C4-2B (cell line): Measurements from ENCODE around the gene TNFRSF21.

Experiments
- H3K27ac ChIP-seq: fragments of 450-650 bp; 2 replicates; pipeline ENCODE4 v1.5.1; 2017
- CTCF ChIP-seq: fragments of 450-650 bp; conservative IDR thresholded peaks from 2 replicates; pipeline ENCODE4 v1.5.1; 2017; ENCODE audit warnings: mild to moderate bottlenecking
- ZFX ChIP-seq: fragments of 450-650 bp; IDR thresholded peaks from 2 replicates; pipeline ENCODE4 v1.6.1; 2017

TNFRSF21 gene

DNA sequence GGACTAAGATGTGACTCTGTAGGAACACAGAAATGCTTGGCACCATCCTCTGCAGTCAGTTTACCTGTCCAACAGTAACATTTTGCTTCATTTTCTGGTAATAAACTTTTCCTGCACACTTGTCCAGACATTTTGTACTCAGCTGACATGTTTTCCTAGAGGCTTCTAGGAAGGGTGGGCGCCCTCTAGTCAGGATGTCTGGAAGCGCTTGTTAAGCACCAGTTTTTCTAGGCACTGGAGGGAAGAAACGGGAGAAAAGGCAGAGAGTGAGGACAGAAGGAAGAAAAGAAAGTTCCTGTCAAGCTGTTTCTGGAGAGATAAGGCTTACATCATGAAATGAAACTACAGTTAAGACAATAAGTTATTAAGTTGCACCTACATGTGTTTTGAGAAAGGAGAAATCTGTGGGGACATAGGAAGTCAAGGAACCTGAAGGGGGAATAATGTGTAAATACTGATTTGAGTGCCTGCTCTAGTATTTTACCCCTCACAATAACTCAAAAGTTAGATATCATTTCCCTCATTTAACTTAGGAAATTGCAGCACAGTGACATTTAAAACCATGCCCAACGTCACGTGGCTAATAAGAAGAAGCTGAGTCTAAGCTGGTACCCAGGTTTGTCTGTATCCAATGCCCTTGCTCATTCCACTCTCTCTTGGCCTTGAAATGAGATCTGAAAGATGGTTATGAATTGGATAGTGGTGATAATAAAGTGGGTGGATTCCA, 42.7 kb upstream of the TNFRSF21 start:
- H3K27ac ChIP-seq = no peak overlapping the region
- peak; percentile 48 for TF ChIP-seq CTCF
- TF ChIP-seq ZFX = no peak

DNA sequence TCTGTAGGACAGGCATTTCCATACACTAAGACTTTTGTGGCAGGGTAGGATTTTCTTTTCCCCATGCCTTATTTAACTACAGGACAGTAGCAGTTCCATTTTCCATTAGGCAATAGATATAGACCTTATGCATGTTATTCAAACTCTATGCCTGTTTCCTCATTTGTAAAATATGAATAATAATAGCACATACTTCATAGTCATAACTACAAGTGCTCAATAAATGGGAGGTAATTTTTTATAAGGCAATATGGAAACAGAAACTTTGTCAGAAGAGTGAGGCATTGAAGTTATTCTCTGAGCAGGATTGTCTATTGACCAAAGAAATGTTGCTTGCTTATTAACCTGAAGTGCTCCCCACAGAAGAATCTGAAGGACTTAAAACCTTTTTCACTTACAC, 41.9 kb upstream of the TNFRSF21 start:
- no peak overlapping the region for H3K27ac ChIP-seq
- no peak for TF ChIP-seq CTCF
- no peak for TF ChIP-seq ZFX

DNA sequence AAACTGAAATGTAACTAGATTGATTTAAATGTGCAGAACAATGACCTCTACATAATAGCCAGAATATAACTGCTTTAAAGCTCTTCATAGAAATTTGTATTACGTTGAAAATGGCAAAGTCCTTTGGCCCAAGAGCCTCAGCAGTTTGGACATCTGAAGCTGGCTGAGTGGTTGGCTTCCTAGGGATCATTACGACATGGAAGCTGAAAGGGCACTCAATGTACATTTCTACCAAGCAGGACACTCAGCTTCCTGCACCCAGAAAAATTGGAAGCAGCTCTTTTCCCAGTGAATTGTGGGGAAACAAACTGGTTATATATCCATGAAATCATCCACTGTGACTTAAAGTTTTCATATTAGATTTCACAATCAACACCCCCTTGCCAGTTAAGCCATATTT, 40.2 kb upstream of the TNFRSF21 start:
- TF ChIP-seq ZFX (no peak), CTCF (no peak)
- no peak overlapping the region for H3K27ac ChIP-seq

GRCh38 chr6:47348316-47348863, 38.7 kb upstream of the TNFRSF21 start:
- no peak for TF ChIP-seq ZFX
- H3K27ac ChIP-seq = no peak overlapping the region

DNA sequence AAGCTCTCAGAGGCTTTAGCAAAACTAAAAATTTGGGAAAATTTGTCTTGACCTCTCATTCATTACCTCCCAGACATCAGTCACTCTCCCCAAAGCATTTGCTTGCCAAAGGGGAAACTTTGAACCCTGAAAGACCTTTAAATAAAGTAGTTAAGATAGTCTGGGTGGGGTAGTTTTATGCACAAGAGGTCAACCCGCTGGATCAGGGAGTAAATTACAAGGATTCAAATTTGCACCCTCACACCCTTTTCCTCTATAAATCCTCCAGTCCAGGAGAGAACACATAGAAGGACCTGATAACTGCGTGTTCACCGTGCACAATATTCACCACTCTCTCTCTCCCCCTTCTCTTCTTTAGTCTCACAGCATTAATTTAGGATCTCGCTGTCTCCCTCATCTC, 36.1 kb upstream of the TNFRSF21 start:
- H3K27ac ChIP-seq = no peak overlapping the region
- TF ChIP-seq CTCF = no peak
- TF ChIP-seq ZFX = no peak

GRCh38 chr6:47344022-47344421, 34.3 kb upstream of the TNFRSF21 start:
- TF ChIP-seq ZFX = no peak
- no peak for TF ChIP-seq CTCF
- no peak overlapping the region for H3K27ac ChIP-seq

- TF ChIP-seq ZFX = no peak
- TF ChIP-seq CTCF = no peak
- no peak overlapping the region for H3K27ac ChIP-seq
These were observed 33.9 kb upstream of the TNFRSF21 start for GRCh38 chr6:47343600-47343999.

DNA sequence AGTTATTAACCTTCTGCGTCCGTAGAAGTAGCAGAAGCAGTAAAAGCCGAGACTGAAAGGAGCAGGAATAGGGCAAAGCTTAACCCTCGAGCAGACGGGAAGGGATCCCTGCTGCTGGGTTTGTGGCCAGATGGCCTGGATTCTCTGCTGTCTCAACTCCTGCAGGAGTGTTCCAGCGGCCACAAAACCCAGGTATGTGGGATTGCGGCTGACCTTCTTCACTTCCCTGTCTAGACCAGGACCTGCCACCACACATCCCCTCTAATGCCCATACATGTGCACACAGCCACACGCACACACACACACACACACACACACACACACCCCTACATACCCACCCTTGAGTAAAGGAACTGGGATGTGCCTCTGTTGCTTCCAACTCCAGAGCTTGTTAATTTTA, 33.1 kb upstream of the TNFRSF21 start:
- TF ChIP-seq ZFX (no peak), CTCF (no peak)
- no peak overlapping the region for H3K27ac ChIP-seq
